Muscle of leg (tissue), 11 donors: ENCODE measurements around the gene PCNX4. TPM values are rescaled to one million over a fixed set of nuclear protein-coding genes. Genes with fewer than 3 reads are reported as not detected.
"Not testable (repeated sequence)": the region's sequence is repeated elsewhere in the genome, so short reads cannot be mapped to it uniquely, and the experiment has no call there.

ENCODE experiments used
- DNase-seq: peaks from one replicate; pipeline ENCODE4 v3.0.0; 2013
- H3K27ac ChIP-seq: one replicate; pipeline ENCODE4 v1.5.1; 2013; ENCODE audit warnings: mild to moderate bottlenecking, low read length, control low read depth
- H3K27me3 ChIP-seq: one replicate; pipeline ENCODE4 v1.6.1; 2013; ENCODE audit warnings: low read length; ENCODE audit not compliant: control insufficient read depth, insufficient read depth
- H3K36me3 ChIP-seq: one replicate; pipeline ENCODE4 v1.6.1; 2013; ENCODE audit warnings: low read length; ENCODE audit not compliant: control insufficient read depth, insufficient read depth
- H3K4me1 ChIP-seq: one replicate; pipeline ENCODE4 v1.6.1; 2013; ENCODE audit warnings: low read length; ENCODE audit not compliant: control insufficient read depth, insufficient read depth
- H3K4me3 ChIP-seq: one replicate; pipeline ENCODE4 v1.5.1; 2013; ENCODE audit warnings: low read length, control low read depth
- H3K9me3 ChIP-seq: replicated peaks from 2 replicates; pipeline ENCODE4 v1.6.1; 2013; ENCODE audit warnings: low read depth, low read length; ENCODE audit not compliant: control insufficient read depth
- WGBS: methylation state at CpG from one replicate; pipeline ENCODE4 v1.1.5; 2013; ENCODE audit warnings: missing lambda C conversion rate; ENCODE audit not compliant: insufficient coverage; 5-methylcytosine and 5-hydroxymethylcytosine counted together
- polyA plus RNA-seq, 8 donors: library from polyadenylated mRNA; unstranded; fragments of 120-200 nt; gene quantifications; one replicate each; pipeline versions ENCODE4 v1.2.1 to v1.2.3, GENCODE V29; 2013; ENCODE audit warnings: inconsistent platforms in 1 of 8, low replicate concordance in 1 of 8; ENCODE audit not compliant: insufficient read length in 8 of 8, insufficient read depth in 1 of 8
- total RNA-seq: library from RNA; stranded (reverse); fragments of 120-200 nt; gene quantifications from one replicate; pipeline ENCODE4 v1.2.4, GENCODE V29; 2013

The PCNX4 gene
- total and polyA plus RNA-seq, 9 donors: 44.5 to 67.3 (median 48.8) TPM

GRCh38 chr14:60097974-60098373 lies 6.3 kb downstream of the PCNX4 start:
- 91% methylated on average over 4 of the region's 6 CpGs for WGBS

GRCh38 chr14:60099855-60100254 lies 8.1 kb downstream of the PCNX4 start:
- not testable (repeated sequence) for H3K4me1 ChIP-seq

More at GRCh38 chr14:60097974-60098373, 6.3 kb downstream of the PCNX4 start:
- H3K36me3 ChIP-seq: peaks cover 6% of the 10 kb centered on the region
- H3K27ac ChIP-seq: no peak overlapping the region
- DNase-seq: no peak
- H3K9me3 ChIP-seq: no peaks in the 10 kb centered on the region
- H3K4me1 ChIP-seq: peaks cover 10% of the 10 kb centered on the region
- H3K4me3 ChIP-seq: no peak overlapping the region
- H3K27me3 ChIP-seq: no peaks in the 10 kb centered on the region

GRCh38 chr14:60101786-60102185 lies 10.1 kb downstream of the PCNX4 start:
- H3K9me3 ChIP-seq: no peaks in the 10 kb centered on the region
- H3K4me1 ChIP-seq: no peaks in the 10 kb centered on the region
- DNase-seq: no peak
- no peaks in the 10 kb centered on the region for H3K27me3 ChIP-seq
- peaks cover 6% of the 10 kb centered on the region for H3K36me3 ChIP-seq
- H3K4me3 ChIP-seq: no peak overlapping the region
- no CpG with 5 or more reads among the region's 1 CpG for WGBS
- H3K27ac ChIP-seq: no peak overlapping the region

More at GRCh38 chr14:60099855-60100254, 8.1 kb downstream of the PCNX4 start:
- WGBS: 100% methylated on average over 3 of the region's 7 CpGs
- H3K9me3 ChIP-seq, H3K36me3 ChIP-seq, DNase-seq, H3K27ac ChIP-seq, H3K4me3 ChIP-seq, H3K27me3 ChIP-seq: not testable (repeated sequence)

GRCh38 chr14:60102389-60102788 lies 10.7 kb downstream of the PCNX4 start:
- H3K4me3 ChIP-seq: no peak overlapping the region
- H3K36me3 ChIP-seq: peaks cover 2% of the 10 kb centered on the region
- WGBS: no CpG with 5 or more reads among the region's 2 CpGs
- peak; percentile 79 for DNase-seq
- H3K27me3 ChIP-seq: no peaks in the 10 kb centered on the region
- H3K9me3 ChIP-seq: no peaks in the 10 kb centered on the region
- no peak overlapping the region for H3K27ac ChIP-seq
- H3K4me1 ChIP-seq: no peaks in the 10 kb centered on the region

GRCh38 chr14:60106339-60106738 lies 14.6 kb downstream of the PCNX4 start:
- H3K4me1 ChIP-seq: no peaks in the 10 kb centered on the region
- no peaks in the 10 kb centered on the region for H3K9me3 ChIP-seq
- no peak overlapping the region for H3K27ac ChIP-seq
- peaks cover 18% of the 10 kb centered on the region for H3K36me3 ChIP-seq
- DNase-seq: peak; percentile 46
- no peak overlapping the region for H3K4me3 ChIP-seq
- H3K27me3 ChIP-seq: no peaks in the 10 kb centered on the region
- WGBS: no CpG with 5 or more reads among the region's 2 CpGs

- H3K27ac ChIP-seq: no peak overlapping the region
- peaks cover 18% of the 10 kb centered on the region for H3K36me3 ChIP-seq
- no peaks in the 10 kb centered on the region for H3K4me1 ChIP-seq
- 40% methylated on average over 1 of the region's 4 CpGs for whole genome bisulfite sequencing
- peak; percentile 48 for DNase-seq
- no peak overlapping the region for H3K4me3 ChIP-seq
- no peaks in the 10 kb centered on the region for H3K9me3 ChIP-seq
- H3K27me3 ChIP-seq: no peaks in the 10 kb centered on the region
Measured at GRCh38 chr14:60107477-60107876, 15.8 kb downstream of the PCNX4 start.

GRCh38 chr14:60111732-60112131 lies 20.0 kb downstream of the PCNX4 start:
- H3K36me3 ChIP-seq: peaks cover 28% of the 10 kb centered on the region

GRCh38 chr14:60114881-60115280 lies 23.2 kb downstream of the PCNX4 start:
- WGBS: no CpG with 5 or more reads among the region's 1 CpG
- Histone ChIP-seq H3K27ac (no peak overlapping the region), H3K4me3 (no peak overlapping the region), H3K9me3 (no peaks in the 10 kb centered on the region), H3K4me1 (no peaks in the 10 kb centered on the region), H3K36me3 (peaks cover 23% of the 10 kb centered on the region), H3K27me3 (no peaks in the 10 kb centered on the region)
- no peak for DNase-seq

More at GRCh38 chr14:60111732-60112131, 20.0 kb downstream of the PCNX4 start:
- DNase-seq: no peak
- Histone ChIP-seq H3K4me3 (no peak overlapping the region), H3K9me3 (no peaks in the 10 kb centered on the region), H3K27me3 (no peaks in the 10 kb centered on the region), H3K27ac (no peak overlapping the region), H3K4me1 (no peaks in the 10 kb centered on the region)
- no CpG with 5 or more reads among the region's 2 CpGs for WGBS

GRCh38 chr14:60116181-60116580 lies 24.5 kb downstream of the PCNX4 start:
- H3K4me3 ChIP-seq: no peak overlapping the region
- no peak overlapping the region for H3K27ac ChIP-seq
- H3K4me1 ChIP-seq: no peaks in the 10 kb centered on the region
- H3K36me3 ChIP-seq: peaks cover 24% of the 10 kb centered on the region
- no peaks in the 10 kb centered on the region for H3K27me3 ChIP-seq
- no peak for DNase-seq
- H3K9me3 ChIP-seq: no peaks in the 10 kb centered on the region
- no CpG with 5 or more reads among the region's 4 CpGs for WGBS

- Histone ChIP-seq H3K36me3 (peaks cover 46% of the 10 kb centered on the region), H3K4me3 (no peak overlapping the region)
Measured at GRCh38 chr14:60125918-60126317, 34.2 kb downstream of the PCNX4 start.

GRCh38 chr14:60133487-60133886 lies 41.8 kb downstream of the PCNX4 start:
- peaks cover 13% of the 10 kb centered on the region for H3K36me3 ChIP-seq
- no peak overlapping the region for H3K27ac ChIP-seq
- H3K9me3 ChIP-seq: no peaks in the 10 kb centered on the region
- H3K4me1 ChIP-seq: no peaks in the 10 kb centered on the region
- no peak overlapping the region for H3K4me3 ChIP-seq
- H3K27me3 ChIP-seq: no peaks in the 10 kb centered on the region
- no peak for DNase-seq
- WGBS: no CpG with 5 or more reads among the region's 2 CpGs

More at GRCh38 chr14:60125918-60126317, 34.2 kb downstream of the PCNX4 start:
- no peak for DNase-seq
- H3K27me3 ChIP-seq: no peaks in the 10 kb centered on the region
- no peak overlapping the region for H3K27ac ChIP-seq
- no peaks in the 10 kb centered on the region for H3K4me1 ChIP-seq
- no peaks in the 10 kb centered on the region for H3K9me3 ChIP-seq
